Measurements from ENCODE around the gene SIPA1L3.
"Not testable (repeated sequence)": the region's sequence is repeated elsewhere in the genome, so short reads cannot be mapped to it uniquely, and the experiment has no call there.

SIPA1L3 gene

DNA sequence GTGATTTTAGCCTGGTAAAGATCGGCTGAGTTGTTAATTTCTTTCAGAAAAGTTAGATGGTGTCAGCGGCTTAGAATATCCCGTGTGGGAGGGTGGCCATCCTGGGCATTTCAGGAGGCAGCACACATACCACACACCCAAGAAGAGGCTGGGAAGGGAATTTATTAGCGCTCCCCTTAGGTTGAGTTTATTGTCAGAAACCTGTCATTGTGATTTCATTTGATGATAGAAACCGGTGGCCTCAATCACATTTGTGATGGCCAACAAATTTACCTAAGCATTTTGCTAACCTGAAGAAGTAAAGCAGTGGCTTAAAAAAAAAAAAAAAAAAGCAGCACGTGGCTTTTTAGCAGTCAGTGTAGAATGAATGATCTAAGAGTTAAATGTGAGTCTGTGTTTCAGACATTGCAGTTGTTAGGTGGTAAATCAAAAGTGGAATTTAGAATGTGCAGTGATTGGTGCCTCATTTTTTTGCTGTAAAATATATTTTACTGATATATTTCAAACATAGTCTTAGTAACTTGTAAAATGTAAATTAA lies 2.7 kb downstream of the SIPA1L3 start:
- DNase-seq, result no peak

DNA sequence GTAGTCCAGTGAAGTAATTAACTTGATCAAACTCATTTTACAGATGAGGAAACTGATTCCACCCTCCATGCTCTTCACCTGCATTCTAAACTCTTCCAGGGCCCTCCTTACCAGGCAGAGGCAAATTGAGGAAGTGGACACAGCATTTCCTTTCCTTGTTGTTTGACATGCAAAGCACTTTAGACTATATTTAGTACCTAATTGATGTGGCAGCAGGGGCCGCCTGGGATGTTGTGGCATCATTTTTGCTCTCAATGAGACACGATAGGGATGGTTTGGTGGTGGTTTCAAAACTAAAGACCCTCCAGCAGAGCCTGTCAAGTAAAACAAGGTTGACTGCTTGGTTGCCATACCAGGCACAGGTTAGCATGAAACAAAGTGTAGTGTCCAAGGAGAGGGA lies 7.9 kb downstream of the SIPA1L3 start:
- DNase-seq, result no peak

DNA sequence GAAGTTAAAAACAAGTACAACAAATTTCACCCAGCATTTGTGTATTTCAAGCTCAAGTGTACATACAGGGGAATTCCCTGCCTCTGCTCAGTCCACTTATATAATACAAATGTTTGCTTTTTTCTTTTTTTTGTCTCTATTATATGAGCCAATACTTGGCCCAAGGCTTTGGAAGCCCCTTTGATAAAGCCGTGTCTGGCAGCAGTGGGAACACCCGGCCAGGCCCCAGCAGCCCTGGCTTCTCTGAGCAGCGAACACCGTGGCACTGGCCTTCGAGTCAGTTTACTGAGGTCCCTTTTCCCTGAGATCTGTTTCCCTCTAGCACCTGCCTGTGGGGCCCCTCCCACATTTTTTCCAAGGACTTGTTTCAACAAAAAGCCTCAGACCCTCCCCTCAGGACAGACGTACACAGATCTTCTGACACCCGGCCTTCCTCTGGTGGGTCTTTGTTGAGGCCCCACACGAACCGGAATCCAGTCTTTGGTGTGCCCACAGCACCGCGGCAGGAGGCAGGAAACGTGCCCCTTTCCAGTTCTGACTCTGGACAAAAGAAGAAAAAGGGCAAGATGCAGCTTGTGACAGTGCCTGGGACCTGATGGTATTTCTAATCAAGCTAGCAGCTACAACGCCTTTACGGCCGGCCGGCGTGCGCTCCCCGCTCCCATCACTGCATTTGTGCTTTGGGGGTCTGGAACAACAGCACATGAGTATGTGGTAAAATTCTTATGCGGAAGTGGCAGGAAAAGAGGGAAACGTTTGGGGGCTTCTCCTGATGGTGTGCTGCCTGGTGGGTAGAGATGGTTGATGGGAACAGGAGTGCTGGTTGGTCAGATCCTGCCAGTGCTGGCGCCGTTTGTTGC lies 13.8 kb downstream of the SIPA1L3 start:
- no peak for DNase-seq

DNA sequence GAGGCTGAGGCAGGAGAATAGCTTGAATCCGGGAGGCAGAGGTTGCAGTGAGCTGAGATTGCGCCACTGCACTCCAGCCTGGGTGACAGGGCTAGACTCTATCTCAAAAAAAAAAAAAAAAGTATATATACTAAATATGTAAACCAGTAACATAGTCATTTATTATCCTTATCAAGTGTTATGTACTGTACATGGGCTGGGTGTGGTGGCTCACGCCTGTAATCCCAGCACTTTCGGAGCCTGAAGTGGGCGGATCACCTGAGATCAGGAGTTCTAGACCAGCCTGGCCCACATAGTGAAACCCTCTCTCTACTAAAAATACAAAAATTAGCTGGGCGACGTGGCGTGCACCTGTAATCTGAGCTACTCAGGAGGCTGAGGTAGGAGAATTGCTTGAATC lies 17.6 kb downstream of the SIPA1L3 start:
- not testable (repeated sequence) for DNase-seq

DNA sequence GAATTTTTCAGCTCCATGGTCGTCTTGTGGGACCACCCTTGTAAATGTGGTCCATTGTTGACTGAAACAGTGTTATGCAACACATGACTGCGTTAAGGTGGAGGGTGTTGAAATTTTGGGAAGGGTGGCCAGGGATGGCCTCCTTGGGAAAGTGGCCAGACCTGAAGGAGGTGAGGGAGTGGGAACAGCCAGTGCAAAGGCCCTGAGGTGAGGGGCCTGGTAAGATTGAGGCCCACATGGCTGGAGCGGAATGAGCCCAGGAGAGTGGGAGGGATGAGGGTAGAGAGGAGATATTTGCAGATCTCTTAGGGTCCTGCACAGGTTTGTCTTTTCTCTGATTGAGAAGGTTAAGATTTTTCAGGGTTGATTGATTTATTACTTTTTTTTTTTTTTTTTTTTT lies 18.2 kb downstream of the SIPA1L3 start:
- no peak for DNase-seq

DNA sequence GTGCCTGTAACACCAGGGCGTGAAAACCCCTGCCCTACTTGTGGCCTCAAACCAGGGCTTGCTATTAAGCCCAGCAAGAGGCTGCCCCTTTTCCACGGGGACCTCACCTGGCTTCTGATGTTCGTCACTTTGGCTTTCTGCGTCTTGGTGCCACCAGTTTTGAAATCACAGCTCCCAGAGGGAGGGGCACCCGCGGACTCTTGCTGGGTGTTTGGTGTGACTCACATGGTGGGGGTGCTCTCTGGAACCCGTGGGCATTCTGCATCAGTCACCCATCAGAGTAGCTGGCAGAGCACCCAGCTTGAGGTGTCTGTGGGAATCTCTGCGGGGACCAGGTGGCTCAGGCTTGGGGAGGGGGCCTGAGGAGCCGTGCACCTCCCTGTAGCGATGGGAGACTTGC lies 19.2 kb downstream of the SIPA1L3 start:
- DNase-seq, result no peak

DNA sequence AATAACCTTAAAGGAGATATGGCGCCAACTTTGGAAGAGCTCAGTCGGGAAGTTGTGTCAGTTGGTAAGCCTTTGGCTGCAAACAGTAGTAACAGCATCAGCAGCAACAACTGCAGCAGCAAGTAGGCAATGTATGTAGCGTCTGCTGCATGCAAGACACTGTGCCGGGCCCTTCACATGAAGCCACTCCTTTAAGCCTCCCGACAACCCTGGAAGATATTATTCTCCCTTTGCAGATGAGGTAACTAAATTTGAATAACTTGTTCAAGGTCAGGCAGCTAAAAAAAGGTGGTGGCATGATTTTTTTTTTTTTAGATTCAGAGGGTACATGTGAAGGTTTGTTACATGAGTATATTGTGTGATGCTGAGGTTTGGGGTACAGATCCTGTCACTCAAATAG lies 19.7 kb downstream of the SIPA1L3 start:
- no peak for DNase-seq

DNA sequence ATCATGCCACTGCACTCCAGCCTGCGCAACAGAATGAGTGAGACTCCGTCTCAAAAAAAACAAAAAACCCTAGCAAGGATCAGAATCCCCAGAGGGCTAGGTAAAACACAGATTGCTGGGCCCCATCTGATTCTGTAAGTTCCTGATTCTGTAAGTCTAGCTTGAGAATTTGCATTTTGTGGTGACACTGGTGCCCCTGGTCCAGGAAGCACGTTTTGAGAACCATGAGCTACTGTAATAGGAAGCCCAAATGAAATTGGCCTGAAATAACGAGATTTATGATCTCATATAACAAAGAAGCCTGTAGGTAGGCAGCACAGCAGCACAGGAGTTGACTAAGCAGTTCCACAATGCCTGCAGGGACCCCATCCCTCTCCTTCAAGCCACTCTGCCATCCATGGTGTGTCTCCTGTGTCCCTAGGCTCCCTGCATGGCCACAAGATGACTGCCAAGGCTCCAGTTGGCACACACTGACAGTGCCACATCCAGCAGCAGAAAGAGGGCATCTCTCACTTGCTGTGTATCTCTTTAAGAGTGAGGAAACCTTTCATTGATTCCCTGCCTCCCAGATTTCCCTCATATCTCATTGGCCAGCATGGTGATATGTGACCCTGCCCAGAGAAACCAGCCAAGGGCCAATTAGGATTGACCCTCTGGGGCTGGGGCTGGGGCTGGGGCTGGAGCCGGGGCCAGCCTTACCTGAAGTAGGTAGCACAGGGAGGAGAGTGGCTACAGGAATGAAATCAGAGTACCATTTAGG lies 21.7 kb downstream of the SIPA1L3 start:
- no peak for DNase-seq

DNA sequence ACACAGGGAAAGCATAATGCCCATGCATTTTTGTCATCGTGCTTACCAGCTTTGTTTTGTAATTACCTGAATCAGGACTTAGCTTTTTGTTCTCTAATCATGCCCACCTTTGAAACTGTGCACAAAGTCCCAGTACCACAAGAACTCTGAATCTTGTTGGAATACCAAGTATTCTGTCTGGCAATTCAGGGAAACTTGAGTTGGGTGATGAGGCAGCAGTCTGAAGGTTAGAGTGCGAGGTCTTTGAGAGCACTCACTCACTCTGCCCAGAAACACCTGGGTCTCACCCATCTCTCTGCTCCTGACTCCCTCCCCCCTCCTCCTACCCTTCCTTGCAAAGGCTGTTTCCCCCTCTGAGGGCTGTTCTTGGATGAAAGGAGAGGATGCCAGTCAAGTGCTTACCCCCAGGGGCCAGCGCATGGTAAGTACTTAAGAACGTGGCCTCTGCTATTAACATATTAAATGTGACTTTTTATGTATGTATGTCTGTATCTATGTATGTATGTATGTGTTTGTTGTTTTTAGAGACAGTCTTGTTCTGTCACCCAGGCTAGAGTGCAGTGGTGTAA lies 22.4 kb downstream of the SIPA1L3 start:
- no peak for DNase-seq

DNA sequence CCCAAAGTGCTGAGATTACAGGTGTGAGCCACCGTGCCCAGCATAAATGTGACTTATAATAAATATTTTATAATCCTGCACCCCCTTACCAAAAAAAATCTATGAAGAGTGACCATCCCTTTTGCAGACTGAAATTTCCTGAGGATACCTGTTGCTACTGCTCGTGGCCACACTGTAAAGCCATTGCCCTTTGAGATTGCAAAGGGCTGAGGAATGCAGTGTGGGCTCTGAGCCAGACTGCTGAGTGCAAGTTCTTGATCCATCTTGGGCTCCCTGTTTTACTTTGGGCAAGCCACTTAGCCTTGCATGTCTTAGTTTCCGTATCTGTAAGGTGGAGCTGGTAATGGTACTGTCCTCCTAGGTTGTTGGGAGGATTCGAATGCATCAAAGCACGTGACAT lies 23.4 kb downstream of the SIPA1L3 start:
- no peak for DNase-seq

DNA sequence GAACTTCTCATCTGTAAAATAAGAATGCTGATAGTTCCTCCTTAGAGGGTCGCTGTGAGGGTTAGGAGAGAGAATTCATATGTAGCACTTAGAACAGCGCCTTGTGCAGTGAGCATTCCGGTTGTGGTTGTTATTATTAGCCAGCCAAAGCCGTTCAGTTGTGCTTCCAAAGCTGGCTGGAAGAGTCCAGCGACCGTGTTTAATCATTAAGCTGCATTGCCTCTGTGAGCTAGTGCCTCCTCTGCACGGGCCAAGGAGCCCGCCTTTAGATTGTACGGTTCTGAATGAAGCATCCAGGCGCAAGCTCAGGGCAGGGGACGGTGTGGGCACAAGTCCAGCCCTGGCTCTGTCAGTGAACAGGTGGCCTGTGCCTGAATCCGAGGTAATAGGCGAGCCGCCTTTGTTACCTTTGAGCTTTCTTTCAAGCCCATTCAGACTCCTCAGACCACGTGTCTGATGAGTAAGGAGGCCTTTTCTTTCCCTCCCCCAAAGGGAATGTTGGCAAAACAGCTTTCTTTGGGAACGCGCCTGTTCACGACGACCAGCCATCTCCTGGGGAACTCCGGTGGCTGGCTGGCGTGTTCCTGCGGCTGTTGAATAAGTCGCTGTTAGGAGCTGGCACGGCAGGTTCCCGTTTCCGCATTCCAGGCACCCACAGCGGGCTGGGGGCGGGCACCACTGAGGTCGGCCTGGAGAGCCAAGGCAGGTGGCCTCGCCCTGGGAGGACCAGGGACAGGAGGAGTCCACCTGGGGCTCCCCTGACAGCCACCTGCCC lies 25.1 kb downstream of the SIPA1L3 start:
- peak; percentile 58 for DNase-seq

DNA sequence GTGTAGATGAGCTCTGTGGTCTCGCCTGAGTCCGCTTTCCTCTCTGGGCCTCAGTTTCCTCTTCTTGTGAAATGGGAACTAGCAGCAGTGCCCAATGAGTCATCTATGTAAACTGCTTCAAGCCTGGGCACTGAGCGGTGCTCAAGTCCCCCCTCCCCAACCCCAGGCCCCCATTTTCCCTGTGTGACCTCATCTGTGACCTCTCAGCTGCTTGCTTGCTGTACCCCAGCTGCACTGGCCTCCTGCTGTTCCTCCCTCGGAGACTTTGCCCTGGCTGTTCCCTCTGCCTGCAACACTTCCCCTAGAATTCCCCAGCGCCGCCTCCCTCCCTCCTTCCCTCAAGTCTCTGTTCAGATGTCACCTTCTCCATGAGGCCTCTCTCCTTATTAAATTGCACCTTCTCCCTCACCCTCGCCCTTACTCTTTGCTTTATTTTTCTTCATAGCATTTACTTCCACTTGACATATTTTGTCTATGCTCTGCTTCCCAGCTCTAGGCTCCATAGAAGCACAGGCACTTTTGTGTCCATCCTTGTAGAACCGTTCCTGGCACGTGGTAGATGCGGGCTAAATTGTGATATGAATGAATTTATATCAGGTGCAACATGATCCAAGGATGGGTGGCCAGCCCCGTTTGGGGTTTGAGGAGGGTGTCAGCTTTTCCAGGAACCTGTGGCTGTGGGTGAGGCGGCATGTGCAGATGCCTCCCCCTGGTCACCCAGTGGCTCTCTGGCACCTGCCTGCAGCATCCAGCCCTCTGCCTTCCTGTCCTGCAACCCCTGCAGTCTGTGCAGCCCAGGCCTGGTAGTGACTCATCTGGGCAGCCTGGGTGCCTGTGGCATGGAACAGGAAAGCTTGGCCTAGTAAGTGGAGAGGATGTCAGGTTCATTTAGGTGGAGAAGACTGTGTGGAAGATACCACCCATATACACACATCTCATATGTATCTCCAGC lies 26.3 kb downstream of the SIPA1L3 start:
- DNase-seq, result no peak

DNA sequence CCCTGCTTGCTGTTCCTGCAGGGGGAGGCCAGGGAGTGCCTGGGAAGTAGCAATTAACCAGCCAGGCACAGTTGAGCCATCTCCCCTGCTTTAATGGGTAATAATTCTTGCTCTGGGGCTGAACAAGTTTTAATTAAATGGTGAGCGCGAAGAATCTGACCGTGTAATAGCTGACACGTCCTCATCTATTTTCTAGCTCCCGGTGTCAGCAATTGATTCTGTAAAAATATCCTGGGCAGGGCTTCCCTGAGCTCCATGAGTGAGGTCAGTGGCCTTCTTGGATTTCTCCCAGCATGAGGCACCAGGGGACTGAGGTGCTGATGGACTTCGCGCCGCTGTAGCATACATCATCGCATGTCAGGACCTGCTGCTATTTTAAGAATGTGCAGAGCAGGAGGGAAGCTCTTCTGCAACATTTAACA lies 26.9 kb downstream of the SIPA1L3 start:
- DNase-seq, result peak; percentile 39

DNA sequence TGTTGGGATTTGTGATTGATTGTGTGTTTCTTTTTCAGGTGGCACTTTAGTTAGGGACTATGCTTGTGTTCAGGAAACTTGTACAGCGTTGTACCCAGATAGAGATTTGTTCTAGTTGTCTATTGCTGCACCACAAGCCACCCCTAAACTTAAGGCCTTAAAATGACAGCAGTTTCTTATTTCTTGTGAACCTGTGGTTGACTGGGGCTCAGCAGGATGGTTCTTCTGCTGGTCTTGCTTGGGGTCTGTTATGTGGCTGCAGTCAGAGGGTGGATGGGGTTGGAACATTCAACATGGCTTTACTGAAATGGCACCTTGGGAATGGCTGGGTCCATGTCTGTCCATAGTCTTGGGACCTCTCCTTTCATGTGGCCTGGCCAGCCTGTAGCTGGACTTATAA lies 28.3 kb downstream of the SIPA1L3 start:
- no peak for DNase-seq

DNA sequence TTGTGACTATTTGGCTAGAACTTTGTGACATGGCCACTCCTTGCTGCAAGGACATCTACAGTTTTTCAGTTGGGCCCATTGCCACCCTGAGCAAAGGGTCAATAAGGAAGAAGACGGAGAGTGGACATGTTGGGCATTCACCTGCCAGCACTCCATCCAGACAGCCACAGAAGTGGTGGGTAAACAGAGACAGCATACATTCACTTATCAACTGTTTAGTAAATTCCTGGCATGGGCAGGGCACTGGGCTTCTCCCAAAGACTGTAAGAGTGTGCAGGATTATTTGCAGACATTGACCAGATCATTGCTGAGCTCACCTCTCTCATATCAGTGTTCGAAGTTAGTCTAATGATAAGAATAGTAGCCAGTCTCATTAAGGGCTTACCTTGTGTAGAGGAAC lies 29.2 kb downstream of the SIPA1L3 start:
- DNase-seq, result no peak

DNA sequence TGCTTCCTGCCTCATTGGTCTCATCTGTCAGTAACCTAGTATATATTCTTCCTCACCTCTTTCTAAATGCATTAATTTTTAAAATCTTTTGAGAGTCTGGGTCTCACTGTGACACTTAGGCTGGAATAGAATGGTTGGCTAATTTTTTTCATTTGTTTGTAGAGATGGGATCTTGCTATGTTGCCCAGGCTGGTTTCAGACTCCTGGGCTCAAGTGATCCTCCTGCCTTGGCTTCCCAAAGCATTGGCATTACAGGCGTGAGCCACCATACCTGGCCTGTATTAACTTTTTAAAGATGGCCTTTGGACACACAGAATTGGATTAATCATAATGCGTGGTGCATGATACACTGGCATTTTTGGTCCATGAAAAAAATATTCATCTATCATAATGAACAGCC lies 29.9 kb downstream of the SIPA1L3 start:
- DNase-seq, result no peak

DNA sequence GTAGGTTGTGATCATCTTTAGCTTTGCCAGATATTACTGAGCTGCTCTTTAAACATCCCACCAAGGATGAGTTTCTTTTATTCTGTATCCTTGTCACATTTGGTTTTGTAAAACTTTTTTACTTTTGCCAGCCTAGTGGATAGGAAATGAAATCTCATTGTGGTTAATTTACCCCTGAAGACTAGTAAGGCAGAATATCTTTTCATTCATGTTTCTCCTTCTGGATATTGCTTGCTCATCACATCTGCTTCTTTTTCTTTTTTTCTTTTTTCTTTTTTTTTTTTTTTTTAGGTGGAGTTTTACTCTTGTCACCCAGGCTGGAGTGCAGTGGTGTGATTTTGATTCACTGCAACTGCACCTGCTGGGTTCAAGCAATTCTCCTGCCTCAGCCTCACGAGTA lies 31.3 kb downstream of the SIPA1L3 start:
- no peak for DNase-seq

DNA sequence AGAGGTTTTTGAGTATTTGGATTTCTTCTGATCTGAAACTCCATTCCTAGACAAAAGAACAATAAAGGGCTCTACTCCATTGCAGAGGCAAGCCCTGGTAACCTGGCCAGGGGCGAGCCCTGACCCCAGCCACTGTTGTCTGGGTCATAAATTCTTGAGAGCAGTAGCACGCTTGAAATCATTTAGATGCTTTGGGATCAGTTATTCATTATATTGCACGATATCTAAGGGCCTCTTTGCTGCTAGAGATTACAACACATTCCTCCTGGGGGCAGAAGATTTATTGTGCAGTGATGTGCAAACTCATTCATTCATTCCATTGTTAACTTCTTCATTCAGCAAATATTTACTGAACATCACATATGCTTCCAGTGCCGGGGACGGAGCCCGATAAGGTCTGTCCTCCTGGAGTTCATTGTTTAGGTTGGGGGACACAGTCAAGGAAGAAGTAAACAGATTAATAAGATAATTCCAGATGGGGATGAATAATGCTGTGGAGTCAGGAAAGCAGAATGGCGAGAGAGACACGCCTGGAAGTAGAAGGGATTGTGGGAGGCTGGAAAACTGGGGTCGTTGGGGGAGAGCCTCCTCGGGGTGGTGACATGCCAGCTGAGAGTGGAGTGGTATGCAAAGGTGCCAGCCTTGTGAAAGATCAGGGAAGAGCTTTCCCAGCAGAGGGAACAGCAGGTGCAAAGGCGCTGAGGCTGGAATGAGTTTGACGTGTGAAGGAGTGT lies 34.9 kb downstream of the SIPA1L3 start:
- DNase-seq, result no peak

DNA sequence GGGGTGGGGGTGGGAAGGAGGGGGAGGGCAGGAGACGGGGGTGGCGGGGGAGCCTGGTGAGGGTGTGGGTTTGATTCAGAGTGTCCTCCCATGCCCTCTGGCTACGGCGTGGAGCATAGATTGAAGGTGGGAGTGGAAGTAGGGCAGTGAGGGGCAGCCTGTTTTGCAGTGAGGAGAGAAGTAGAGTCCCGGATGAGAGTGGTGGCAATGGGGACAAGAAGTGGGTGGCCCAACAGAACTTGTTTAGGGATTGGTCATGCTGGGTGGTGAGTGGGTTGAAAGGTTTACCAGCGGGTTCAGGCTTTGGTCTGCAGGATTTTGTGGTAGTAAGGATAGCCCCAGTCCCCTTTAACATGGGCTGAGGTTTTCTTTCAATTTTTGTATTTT lies 35.5 kb downstream of the SIPA1L3 start:
- no peak for DNase-seq

DNA sequence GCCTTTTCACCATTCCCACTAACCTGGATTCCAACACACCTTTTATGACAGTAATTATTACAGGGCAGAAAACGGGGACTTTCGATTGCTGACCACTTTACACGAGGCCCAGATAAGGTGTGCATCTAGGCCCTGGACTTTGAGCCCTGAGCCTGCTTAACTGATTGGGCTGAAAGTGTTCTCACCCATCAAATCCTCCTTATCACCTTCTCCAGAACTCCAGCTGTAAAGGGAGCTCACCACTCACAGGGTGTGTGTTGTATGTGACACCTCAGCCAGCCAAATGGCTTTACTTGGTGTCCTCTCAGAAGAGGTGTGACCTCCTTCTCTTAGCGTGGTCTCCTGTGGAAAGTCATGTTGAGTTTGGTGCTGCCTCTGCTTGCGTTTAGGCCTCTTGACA lies 36.5 kb downstream of the SIPA1L3 start:
- DNase-seq, result no peak

DNA sequence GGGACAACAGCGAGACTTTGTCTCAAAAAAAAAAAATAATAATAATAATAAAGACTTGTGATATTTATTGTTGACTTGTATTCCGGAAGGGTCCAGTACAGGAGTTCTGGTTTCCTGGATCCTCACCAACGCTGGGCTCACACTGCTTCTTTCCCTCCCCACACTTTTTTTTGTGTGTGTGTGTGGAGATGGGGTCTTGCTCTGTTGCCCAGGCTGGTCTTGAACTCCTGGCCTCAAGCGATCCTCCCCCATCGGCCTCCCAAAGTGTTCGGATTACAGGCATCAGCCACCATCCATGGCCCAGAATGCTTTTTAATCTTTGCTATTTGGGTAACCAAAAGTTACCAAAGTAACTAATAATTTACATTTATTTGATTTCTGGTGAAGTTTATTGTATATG lies 39.1 kb downstream of the SIPA1L3 start:
- no peak for DNase-seq
